Upper lobe of right lung (tissue), 1 donor: ENCODE results near the gene FITM1. TPM values are rescaled to one million over a fixed set of nuclear protein-coding genes. Genes with fewer than 3 reads are reported as not detected.
A peak's percentile ranks its signal among the peaks of the same experiment; 100 is the strongest.

Source experiments
- ATAC-seq: fragments of 200-7000 bp; cut with Tn5 transposase; one replicate; pipeline ENCODE4 v1.9.1; 2020; ENCODE audit warnings: mild to moderate bottlenecking, moderate library complexity
- DNase-seq: peaks from one replicate; pipeline ENCODE4 v3.0.0-alpha.2; 2020
- H3K27ac ChIP-seq: fragments of 200-600 bp; one replicate; pipeline ENCODE4 v1.8.0; 2022
- H3K27me3 ChIP-seq: fragments of 200-600 bp; one replicate; pipeline ENCODE4 v1.8.0; 2022; ENCODE audit warnings: mild to moderate bottlenecking
- H3K36me3 ChIP-seq: fragments of 200-600 bp; one replicate; pipeline ENCODE4 v1.8.0; 2022
- H3K4me1 ChIP-seq: fragments of 200-600 bp; one replicate; pipeline ENCODE4 v1.8.0; 2022
- H3K4me3 ChIP-seq: fragments of 200-600 bp; one replicate; pipeline ENCODE4 v1.8.0; 2022; ENCODE audit warnings: mild to moderate bottlenecking
- H3K9me3 ChIP-seq: fragments of 200-600 bp; one replicate; pipeline ENCODE4 v1.8.0; 2022
- intact Hi-C: fragments of 100-400 bp; cut with DNase I; formaldehyde crosslinking; loops from one replicate; pipeline ENCODE4 v1.11.0; 2022
- total RNA-seq: library from RNA; stranded (reverse); fragmentation: NEBNext Ultra II Directional; extraction: Animal tissue kit (Norgen Biotek cat#: 25700); gene quantifications from one replicate; pipeline ENCODE4 v1.2.1, GENCODE V29; 2021
- TF ChIP-seq, protein P1 (sequence below): fragments of 200-600 bp; IDR thresholded peaks from one replicate; pipeline ENCODE4 v1.8.0; 2022; ENCODE audit warnings: antibody characterized with exemption
- donor health status: DM: no; HTN: yes; CAD: no; lungs with severe emphysema.

Gene FITM1
- total RNA-seq, 1 donor from 2014 or later, result 1.1 TPM

GRCh38 chr14:24141097-24141880 lies 10.8 kb downstream of the FITM1 start, which contains the start of gene EMC9:
Gene EMC9, minus strand, starts transcription at chr14:24141591. Its CDS starts 287 bp downstream, at chr14:24141304.
- DNase-seq (peak; percentile 100), ATAC-seq (peak; percentile 95)
- peak within 1 kb of the TSS; percentile 77 for H3K4me3 ChIP-seq
- H3K9me3 ChIP-seq, result no peaks in the 10 kb centered on the region
- peaks cover 42% of the 10 kb centered on the region for H3K4me1 ChIP-seq
- peaks cover 36% of the 10 kb centered on the region for H3K36me3 ChIP-seq
- intact Hi-C loops, result no loop called here
- no peaks in the 10 kb centered on the region for H3K27me3 ChIP-seq
- peak within 1 kb of the TSS; percentile 86 for H3K27ac ChIP-seq
- TF ChIP-seq, protein P1, sequence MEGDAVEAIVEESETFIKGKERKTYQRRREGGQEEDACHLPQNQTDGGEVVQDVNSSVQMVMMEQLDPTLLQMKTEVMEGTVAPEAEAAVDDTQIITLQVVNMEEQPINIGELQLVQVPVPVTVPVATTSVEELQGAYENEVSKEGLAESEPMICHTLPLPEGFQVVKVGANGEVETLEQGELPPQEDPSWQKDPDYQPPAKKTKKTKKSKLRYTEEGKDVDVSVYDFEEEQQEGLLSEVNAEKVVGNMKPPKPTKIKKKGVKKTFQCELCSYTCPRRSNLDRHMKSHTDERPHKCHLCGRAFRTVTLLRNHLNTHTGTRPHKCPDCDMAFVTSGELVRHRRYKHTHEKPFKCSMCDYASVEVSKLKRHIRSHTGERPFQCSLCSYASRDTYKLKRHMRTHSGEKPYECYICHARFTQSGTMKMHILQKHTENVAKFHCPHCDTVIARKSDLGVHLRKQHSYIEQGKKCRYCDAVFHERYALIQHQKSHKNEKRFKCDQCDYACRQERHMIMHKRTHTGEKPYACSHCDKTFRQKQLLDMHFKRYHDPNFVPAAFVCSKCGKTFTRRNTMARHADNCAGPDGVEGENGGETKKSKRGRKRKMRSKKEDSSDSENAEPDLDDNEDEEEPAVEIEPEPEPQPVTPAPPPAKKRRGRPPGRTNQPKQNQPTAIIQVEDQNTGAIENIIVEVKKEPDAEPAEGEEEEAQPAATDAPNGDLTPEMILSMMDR, result peak; percentile 46

DNA sequence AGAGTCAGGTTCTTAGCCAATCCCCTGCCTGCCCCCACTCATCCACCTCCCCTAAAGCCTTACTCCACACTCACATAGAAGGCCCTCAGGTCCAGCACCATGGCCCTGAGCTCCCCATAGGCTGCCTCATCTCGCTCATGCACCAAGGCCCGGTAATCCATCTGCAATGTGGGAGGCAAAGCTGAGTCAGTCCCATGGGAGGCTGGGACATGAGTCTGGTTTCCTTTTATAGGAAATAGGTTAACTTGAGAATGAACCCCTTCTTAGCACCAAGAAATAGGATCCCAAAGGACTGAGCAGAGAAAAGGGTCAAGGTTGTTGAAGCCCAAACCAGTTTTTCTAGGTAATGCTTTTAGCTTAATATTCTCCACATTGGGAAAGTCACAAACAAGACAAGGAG lies 13.1 kb downstream of the FITM1 start:
- H3K4me1 ChIP-seq, result peaks cover 33% of the 10 kb centered on the region
- H3K9me3 ChIP-seq, result no peaks in the 10 kb centered on the region
- H3K27ac ChIP-seq, result no peak overlapping the region

GRCh38 chr14:24144451-24144850 lies 14.0 kb downstream of the FITM1 start:
- intact Hi-C loops, result no loop called here
- Histone ChIP-seq H3K27ac (no peak overlapping the region), H3K4me3 (no peak overlapping the region), H3K36me3 (peaks cover 23% of the 10 kb centered on the region), H3K27me3 (no peaks in the 10 kb centered on the region), H3K9me3 (no peaks in the 10 kb centered on the region), H3K4me1 (peaks cover 34% of the 10 kb centered on the region)
- ATAC-seq (no peak), DNase-seq (no peak)
- TF ChIP-seq, protein P1, result no peak

More for the DNA sequence above, 13.1 kb downstream of the FITM1 start:
- DNase-seq (no peak), ATAC-seq (no peak)
- TF ChIP-seq, protein P1, result no peak
- Histone ChIP-seq H3K4me3 (no peak overlapping the region), H3K36me3 (peaks cover 23% of the 10 kb centered on the region), H3K27me3 (no peaks in the 10 kb centered on the region)
- intact Hi-C loops, result no loop called here

- H3K9me3 ChIP-seq, result no peaks in the 10 kb centered on the region
- peak overlapping the region; percentile 76 for H3K4me3 ChIP-seq
- no peak for DNase-seq
- intact Hi-C loops, result no loop called here
- H3K27me3 ChIP-seq, result no peaks in the 10 kb centered on the region
- TF ChIP-seq, protein P1, result no peak
- no peak overlapping the region for H3K27ac ChIP-seq
- H3K36me3 ChIP-seq, result peaks cover 31% of the 10 kb centered on the region
- ATAC-seq, result no peak
- H3K4me1 ChIP-seq, result peaks cover 29% of the 10 kb centered on the region
Observed at GRCh38 chr14:24145219-24145618, 14.8 kb downstream of the FITM1 start.

GRCh38 chr14:24145690-24146452 lies 15.4 kb downstream of the FITM1 start:
- intact Hi-C loops, result no loop called here
- DNase-seq, result no peak
- Histone ChIP-seq H3K27ac (peak overlapping the region; percentile 87), H3K4me3 (peak overlapping the region; percentile 76), H3K4me1 (peaks cover 28% of the 10 kb centered on the region), H3K27me3 (no peaks in the 10 kb centered on the region), H3K36me3 (peaks cover 38% of the 10 kb centered on the region), H3K9me3 (no peaks in the 10 kb centered on the region)
- TF ChIP-seq, protein P1, result no peak
- no peak for ATAC-seq
